Renal cortical epithelial cell (primary cell): ENCODE results near the gene SPOCK2. TPM values are rescaled to one million over a fixed set of nuclear protein-coding genes. Genes with fewer than 3 reads are reported as not detected.
"Not testable (repeated sequence)": the region's sequence is repeated elsewhere in the genome, so short reads cannot be mapped to it uniquely, and the experiment has no call there.

Experiments used
- DNase-seq: peaks from one replicate; pipeline ENCODE4 v3.0.0-alpha.2; 2011; ENCODE audit warnings: low read depth
- total RNA-seq: library from RNA; depleted of rRNA; stranded (reverse); fragments of >200 nt; gene quantifications from 2 replicates; pipeline ENCODE4 v1.2.3, GENCODE V29; 2014

Gene SPOCK2
- total RNA-seq, 1 donor from 2014 or later, result 2.0 TPM

GRCh38 chr10:72032409-72033162 lies 55.8 kb downstream of the SPOCK2 start:
- not testable (repeated sequence) for DNase-seq

GRCh38 chr10:72031706-72032105 lies 56.6 kb downstream of the SPOCK2 start:
- DNase-seq, result no peak

GRCh38 chr10:72030762-72031543 lies 57.4 kb downstream of the SPOCK2 start:
- no peak for DNase-seq

GRCh38 chr10:72029414-72029813 lies 58.9 kb downstream of the SPOCK2 start:
- DNase-seq, result no peak

GRCh38 chr10:72027498-72027897 lies 60.9 kb downstream of the SPOCK2 start:
- peak; percentile 31 for DNase-seq

- DNase-seq, result no peak
Measured at GRCh38 chr10:72026278-72027111, 61.9 kb downstream of the SPOCK2 start.

- no peak for DNase-seq
Measured at GRCh38 chr10:72025832-72026231, 62.5 kb downstream of the SPOCK2 start.

GRCh38 chr10:72025400-72025799 lies 63.0 kb downstream of the SPOCK2 start:
- no peak for DNase-seq

GRCh38 chr10:72024596-72024995 lies 63.8 kb downstream of the SPOCK2 start:
- no peak for DNase-seq

- no peak for DNase-seq
Measured at GRCh38 chr10:72022228-72022627, 66.1 kb downstream of the SPOCK2 start.

- DNase-seq, result no peak
Measured at GRCh38 chr10:72020914-72021809, 67.2 kb downstream of the SPOCK2 start.

- DNase-seq, result no peak
Measured at GRCh38 chr10:72019085-72019876, 69.1 kb downstream of the SPOCK2 start.

- no peak for DNase-seq
Measured at GRCh38 chr10:72016608-72017300, 71.6 kb downstream of the SPOCK2 start.

- DNase-seq, result no peak
Measured at GRCh38 chr10:72015841-72016240, 72.5 kb downstream of the SPOCK2 start.

- no peak for DNase-seq
Measured at GRCh38 chr10:72014785-72015480, 73.4 kb downstream of the SPOCK2 start.

- DNase-seq, result no peak
Measured at GRCh38 chr10:72014197-72014596, 74.2 kb downstream of the SPOCK2 start.

GRCh38 chr10:72013202-72013945 lies 75.0 kb downstream of the SPOCK2 start:
- DNase-seq, result no peak

GRCh38 chr10:72012796-72013195 lies 75.6 kb downstream of the SPOCK2 start:
- DNase-seq, result no peak
